Mammary epithelial cell (primary cell): ENCODE data around the gene USP28.

Experiments used
- CTCF ChIP-seq, 2 donors: IDR thresholded peaks in 1 of 2; conservative IDR thresholded peaks in 1 of 2; 2 replicates each; pipeline ENCODE4 v1.5.1; 2011 to 2012; ENCODE audit warnings: inconsistent platforms in 2 of 2, low read length in 2 of 2, mild to moderate bottlenecking in 2 of 2, control low read depth in 1 of 2, low read depth in 1 of 2; ENCODE audit not compliant: insufficient read depth in 1 of 2; ENCODE audit errors: extremely low read depth in 1 of 2
- EZH2 ChIP-seq: IDR thresholded peaks from 2 replicates; pipeline ENCODE4 v1.6.1; 2012; ENCODE audit warnings: low read length, inconsistent platforms, borderline replicate concordance

- TF ChIP-seq CTCF (conservative IDR thresholded peaks at IDR 0.05 in 1 of 2, IDR thresholded peaks at IDR 0.05 in 1 of 2; ENCODE audit: extremely low read depth in 1 of 2, insufficient read depth in 1 of 2, low read depth in 1 of 2, low read length in 2 of 2) (no peak), EZH2 (no peak)
Observed at GRCh38 chr11:113904379-113905101, 29.2 kb upstream of the USP28 start, which contains the start of gene HTR3B.
